Endodermal cell (in vitro differentiated cells): ENCODE data around the gene SNX6. TPM values are rescaled to one million over a fixed set of nuclear protein-coding genes. Genes with fewer than 3 reads are reported as not detected.
A peak's percentile ranks its signal among the peaks of the same experiment; 100 is the strongest.
"Not testable (repeated sequence)": the region's sequence is repeated elsewhere in the genome, so short reads cannot be mapped to it uniquely, and the experiment has no call there.

Source experiments
- DNase-seq: peaks from one replicate; pipeline ENCODE4 v3.0.0-alpha.2; 2017
- H3K27ac ChIP-seq: 2 replicates; pipeline ENCODE4 v1.5.1; 2013; ENCODE audit warnings: mild to moderate bottlenecking, low read depth, low read length, moderate library complexity
- H3K27me3 ChIP-seq: 2 replicates; pipeline ENCODE4 v1.6.1; 2013; ENCODE audit warnings: mild to moderate bottlenecking, low read length, moderate library complexity; ENCODE audit not compliant: insufficient read depth, control insufficient read depth, poor library complexity, severe bottlenecking
- H3K36me3 ChIP-seq: 2 replicates; pipeline ENCODE4 v1.7.0; 2013; ENCODE audit warnings: mild to moderate bottlenecking, low read length, moderate library complexity; ENCODE audit not compliant: control insufficient read depth, insufficient read depth
- H3K4me1 ChIP-seq: one replicate; pipeline ENCODE4 v1.7.0; 2013; ENCODE audit warnings: low read length; ENCODE audit not compliant: control insufficient read depth, insufficient read depth
- H3K4me3 ChIP-seq: 2 replicates; pipeline ENCODE4 v1.5.1; 2013; ENCODE audit warnings: mild to moderate bottlenecking, low read length, moderate library complexity
- H3K9ac ChIP-seq: 2 replicates; pipeline ENCODE4 v1.6.1; 2013; ENCODE audit warnings: mild to moderate bottlenecking, low read length, moderate library complexity; ENCODE audit not compliant: poor library complexity, severe bottlenecking; ENCODE audit errors: extremely low read depth
- H3K9me3 ChIP-seq: 2 replicates; pipeline ENCODE4 v1.6.1; 2013; ENCODE audit warnings: mild to moderate bottlenecking, low read length, moderate library complexity; ENCODE audit not compliant: control insufficient read depth
- H3K27ac Mint-ChIP-seq: 2 replicates; pipeline ENCODE4 v1.8.0; 2020; ENCODE audit warnings: mixed read lengths
- H3K27me3 Mint-ChIP-seq: 2 replicates; pipeline ENCODE4 v1.8.0; 2021; ENCODE audit warnings: mild to moderate bottlenecking, mixed read lengths; ENCODE audit not compliant: insufficient read depth
- H3K36me3 Mint-ChIP-seq: 2 replicates; pipeline ENCODE4 v1.8.0; 2020; ENCODE audit warnings: low read depth, mixed read lengths
- H3K4me1 Mint-ChIP-seq: 2 replicates; pipeline ENCODE4 v1.8.0; 2020; ENCODE audit warnings: mixed read lengths
- H3K4me3 Mint-ChIP-seq: 2 replicates; pipeline ENCODE4 v1.8.0; 2020; ENCODE audit warnings: mild to moderate bottlenecking, moderate library complexity, mixed read lengths
- H3K9me3 Mint-ChIP-seq: 2 replicates; pipeline ENCODE4 v1.8.0; 2020; ENCODE audit warnings: mild to moderate bottlenecking, mixed read lengths
- CTCF ChIP-seq: fragments of 200-600 bp; sonication (generic); conservative IDR thresholded peaks from 2 replicates; pipeline ENCODE4 v1.5.0; 2021; ENCODE audit warnings: antibody characterized with exemption, mild to moderate bottlenecking
- WGBS, 2 experiments: methylation state at CpG; one replicate each; pipeline versions ENCODE4 v1.1.5 to v1.1.7; 2013; ENCODE audit warnings: missing lambda C conversion rate in 2 of 2, mixed read lengths in 1 of 2; ENCODE audit not compliant: insufficient coverage in 1 of 2, insufficient read length in 1 of 2; 5-methylcytosine and 5-hydroxymethylcytosine counted together
- total RNA-seq, 2 donors: library from RNA; stranded (reverse); fragmentation: NEBNext Ultra II Directional in 1 of 2; extraction: Animal tissue kit (Norgen Biotek cat#: 25700) in 1 of 2; gene quantifications; 2 replicates in 1 of 2; 3 replicates in 1 of 2; pipeline ENCODE4 v1.2.1, GENCODE V29; 2021

SNX6 gene
- total RNA-seq, 2 donors from 2014 or later = 69.6 to 73.2 TPM

- H3K27ac ChIP-seq = peak overlapping the region; percentile 36
- 93 to 94% methylated on average over 11 to 13 of the region's 19 CpGs for WGBS, 2 experiments
- peaks cover 17% of the 10 kb centered on the region for H3K36me3 ChIP-seq
- DNase-seq, H3K9me3 Mint-ChIP-seq, H3K36me3 Mint-ChIP-seq, H3K27me3 Mint-ChIP-seq, H3K4me1 ChIP-seq, H3K4me1 Mint-ChIP-seq, H3K9me3 ChIP-seq, H3K27me3 ChIP-seq: not testable (repeated sequence)
- H3K9ac ChIP-seq = peak overlapping the region; percentile 99
- Mint-ChIP-seq H3K27ac (peak overlapping the region; percentile 98), H3K4me3 (peak overlapping the region; percentile 91)
- peak overlapping the region; percentile 100 for H3K4me3 ChIP-seq
Observed at GRCh38 chr14:34540181-34541059, 89.5 kb downstream of the SNX6 start.

GRCh38 chr14:34539407-34540180, 90.4 kb downstream of the SNX6 start, which contains the start of gene EAPP:
Gene EAPP (minus strand): TSS chr14:34539701. CDS start chr14:34539628, 73 bp downstream.
- Mint-ChIP-seq H3K27me3 (no peaks in the 10 kb centered on the region), H3K36me3 (peaks cover 3% of the 10 kb centered on the region), H3K4me1 (peaks cover 5% of the 10 kb centered on the region), H3K27ac (peak within 1 kb of the TSS; percentile 98), H3K4me3 (peak within 1 kb of the TSS; percentile 91), H3K9me3 (no peaks in the 10 kb centered on the region)
- Histone ChIP-seq H3K36me3 (peaks cover 18% of the 10 kb centered on the region), H3K4me3 (peak within 1 kb of the TSS; percentile 100), H3K27ac (peak within 1 kb of the TSS; percentile 94), H3K9ac (peak within 1 kb of the TSS; percentile 99), H3K4me1 (no peaks in the 10 kb centered on the region), H3K9me3 (no peaks in the 10 kb centered on the region), H3K27me3 (no peaks in the 10 kb centered on the region)
- no peak for TF ChIP-seq CTCF
- 6 to 19% methylated on average over 21 to 59 of the region's 59 CpGs for WGBS, 2 experiments
- DNase-seq = peak; percentile 99

GRCh38 chr14:34538871-34539406, 91.0 kb downstream of the SNX6 start:
- peak overlapping the region; percentile 98 for H3K27ac Mint-ChIP-seq
- H3K36me3 Mint-ChIP-seq = peaks cover 8% of the 10 kb centered on the region
- no peaks in the 10 kb centered on the region for H3K27me3 Mint-ChIP-seq
- H3K36me3 ChIP-seq = peaks cover 21% of the 10 kb centered on the region
- H3K9me3 Mint-ChIP-seq = no peaks in the 10 kb centered on the region
- H3K4me3 ChIP-seq = peak overlapping the region; percentile 100
- DNase-seq = no peak
- H3K4me1 Mint-ChIP-seq = peaks cover 5% of the 10 kb centered on the region
- WGBS, 2 experiments = 5 to 23% methylated on average over 8 to 15 of the region's 15 CpGs
- H3K9ac ChIP-seq = peak overlapping the region; percentile 99
- no peak for TF ChIP-seq CTCF
- no peaks in the 10 kb centered on the region for H3K4me1 ChIP-seq
- H3K9me3 ChIP-seq = no peaks in the 10 kb centered on the region
- H3K27me3 ChIP-seq = no peaks in the 10 kb centered on the region
- peak overlapping the region; percentile 91 for H3K4me3 Mint-ChIP-seq
- peak overlapping the region; percentile 94 for H3K27ac ChIP-seq

GRCh38 chr14:34538096-34538495, 91.9 kb downstream of the SNX6 start:
- not testable (repeated sequence) for H3K4me1 Mint-ChIP-seq, H3K9me3 ChIP-seq, H3K4me1 ChIP-seq, H3K27ac ChIP-seq, H3K27me3 Mint-ChIP-seq, H3K9me3 Mint-ChIP-seq, H3K27me3 ChIP-seq, DNase-seq
- WGBS, 2 experiments = 87 to 94% methylated on average over 6 of the region's 6 CpGs
- Histone ChIP-seq H3K36me3 (peaks cover 28% of the 10 kb centered on the region), H3K9ac (peak overlapping the region; percentile 99), H3K4me3 (peak overlapping the region; percentile 100)
- H3K36me3 Mint-ChIP-seq = peaks cover 15% of the 10 kb centered on the region
- H3K4me3 Mint-ChIP-seq = peak overlapping the region; percentile 91
- peak overlapping the region; percentile 98 for H3K27ac Mint-ChIP-seq
